GDM1 (cell line): ENCODE results near the gene RPL39L.
"Not testable (repeated sequence)": the region's sequence is repeated elsewhere in the genome, so short reads cannot be mapped to it uniquely, and the experiment has no call there.

Experiments
- DNase-seq: peaks from one replicate; lab custom pipeline; 2025; lab: John Stamatoyannopoulos, UW

Gene RPL39L

DNA sequence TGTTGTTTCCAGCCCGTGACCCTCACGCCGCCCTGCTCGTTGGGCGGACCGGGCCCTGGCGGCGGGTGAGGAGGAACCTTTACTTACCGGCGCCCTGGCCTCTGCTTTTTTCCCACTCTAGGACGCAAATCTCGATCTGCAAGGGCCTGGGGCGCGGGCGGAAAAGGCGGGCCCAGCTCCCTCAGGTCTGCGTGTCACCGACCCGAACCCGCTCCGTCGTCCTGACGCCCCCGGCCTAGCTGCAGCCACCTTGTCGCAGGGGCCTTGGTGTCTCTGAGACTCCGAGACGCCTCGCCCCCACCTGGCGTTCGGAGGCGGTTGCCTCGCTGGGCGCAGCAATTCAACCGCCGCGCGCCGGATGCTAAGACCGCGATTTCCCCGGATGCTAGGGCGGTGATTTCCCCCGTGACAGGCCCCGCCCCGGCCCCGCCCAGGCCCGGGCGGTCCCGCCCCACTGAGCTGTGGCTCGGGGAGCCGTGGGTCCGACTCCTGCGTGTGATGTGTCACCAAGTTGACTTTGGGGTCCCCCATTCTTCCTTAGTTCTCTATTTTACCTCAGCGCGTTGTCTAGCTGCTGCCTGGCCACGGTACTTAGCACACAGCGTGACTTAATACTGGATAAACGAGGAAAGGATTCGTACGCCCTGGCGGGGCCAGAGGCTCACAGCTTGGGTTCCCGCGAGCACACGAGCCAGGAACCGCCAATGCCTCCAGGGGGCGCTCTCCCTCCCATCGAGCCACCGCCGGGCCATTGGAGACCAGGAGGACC is at the start of gene RPL39L:
TSS of gene RPL39L (minus strand) at position 371 of the 769 bp plus-strand sequence. CDS start 18,196 bp downstream, outside the sequence.
- DNase-seq = no peak

DNA sequence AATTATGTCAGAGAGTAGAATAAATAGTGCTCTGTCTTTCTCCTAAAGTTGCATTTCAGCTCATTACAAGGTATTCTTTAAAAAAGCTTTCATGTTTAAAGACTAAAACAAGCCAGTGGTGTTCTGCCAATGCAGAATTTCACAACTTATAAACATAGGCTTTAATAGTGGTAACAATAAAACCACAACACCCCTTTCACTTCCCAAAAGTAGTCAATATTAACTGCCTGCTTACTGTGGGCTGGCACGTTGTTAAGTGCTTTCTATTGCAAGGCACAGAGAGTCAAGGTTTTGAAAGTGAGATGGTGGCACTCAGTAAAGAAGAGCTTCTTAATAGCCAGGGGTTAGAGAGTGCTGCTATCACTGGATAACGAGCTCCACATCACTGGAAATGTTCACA is 49.6 kb upstream of the RPL39L start:
- no peak for DNase-seq

DNA sequence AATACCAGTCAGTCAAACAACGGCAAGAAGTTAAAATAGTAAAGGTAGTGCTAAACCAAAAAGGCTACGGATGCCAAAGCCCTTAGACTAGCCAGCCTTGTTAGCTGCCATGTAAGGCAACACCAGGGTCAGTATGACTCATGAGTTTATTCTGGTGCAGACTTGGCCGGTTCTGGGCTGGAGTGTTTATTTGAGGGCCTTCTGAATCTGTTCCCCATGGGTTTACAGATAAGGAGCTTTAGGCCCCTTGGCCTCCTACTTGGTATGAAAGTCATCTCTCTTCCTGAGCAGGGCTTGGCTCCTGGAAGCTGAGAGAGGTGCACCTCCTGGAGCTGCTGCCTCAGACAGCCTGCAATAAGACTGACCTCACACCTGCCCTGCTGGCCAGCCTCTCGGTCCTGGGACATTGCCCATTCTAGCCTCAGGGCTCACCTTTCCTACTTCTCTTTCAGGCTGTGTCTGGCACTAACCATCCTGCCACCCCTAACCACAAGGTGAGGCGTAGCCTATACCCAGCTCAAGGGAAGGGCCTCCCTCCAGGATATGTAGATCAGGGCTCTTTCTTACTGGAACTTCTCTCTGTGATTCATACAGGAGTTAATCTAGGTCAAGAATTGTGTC is 47.6 kb upstream of the RPL39L start:
- DNase-seq = no peak

DNA sequence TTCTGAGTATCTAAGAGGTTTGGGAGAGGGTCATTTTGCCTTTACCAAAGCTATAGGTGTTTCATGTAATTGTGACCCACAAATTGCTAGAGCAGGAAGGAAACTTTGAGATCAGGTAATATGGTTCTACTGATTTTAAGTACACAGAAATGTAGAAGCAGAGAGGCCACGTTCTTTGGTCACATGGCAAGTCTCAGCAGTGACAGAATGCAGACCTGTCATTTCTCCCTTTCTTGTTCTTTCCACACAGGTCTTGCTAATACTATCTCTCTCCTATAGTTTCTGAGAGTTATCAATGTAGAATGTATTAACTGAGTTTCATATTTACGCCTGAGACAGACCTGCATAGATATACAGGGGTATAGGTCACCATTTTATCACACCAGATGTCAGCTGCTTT is 47.1 kb upstream of the RPL39L start:
- DNase-seq = no peak

DNA sequence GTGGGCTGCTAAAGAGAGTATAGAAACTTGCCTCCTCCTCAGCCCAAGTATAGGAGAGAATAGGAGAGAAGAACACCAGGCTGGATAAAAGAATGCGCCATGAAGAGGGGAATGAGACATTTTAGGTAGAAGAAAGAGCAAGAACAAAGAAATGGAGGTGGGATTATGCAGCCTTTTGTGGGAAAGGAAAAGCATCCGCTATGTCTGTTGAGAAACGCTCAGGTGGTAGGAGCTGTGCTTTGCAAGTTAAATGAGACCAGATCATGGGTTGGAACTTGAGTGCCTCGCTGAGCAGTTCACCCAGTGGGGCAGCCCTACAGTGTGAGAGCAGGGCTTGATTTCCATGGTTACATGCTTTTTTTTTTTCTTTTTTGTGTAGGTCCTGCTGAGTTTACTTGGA is 46.5 kb upstream of the RPL39L start:
- no peak for DNase-seq

DNA sequence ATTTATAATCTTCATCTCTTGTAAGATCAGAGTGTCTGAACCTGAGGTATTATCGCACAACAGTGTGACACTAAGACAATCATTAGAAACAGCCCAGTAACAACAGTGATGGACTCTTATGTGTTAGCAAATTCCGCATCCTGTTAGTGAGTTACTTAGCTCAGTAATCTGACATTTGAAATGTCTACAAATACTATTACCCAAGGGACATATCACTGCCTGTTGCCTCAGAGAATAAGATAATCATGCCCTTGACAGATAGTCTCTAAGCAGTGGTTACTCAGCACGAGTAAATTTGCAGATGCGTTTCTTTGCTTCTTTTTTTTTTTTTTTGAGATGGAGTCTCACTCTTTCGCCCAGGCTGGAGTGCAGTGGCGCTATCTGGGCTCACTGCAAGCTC is 44.6 kb upstream of the RPL39L start:
- DNase-seq = no peak

DNA sequence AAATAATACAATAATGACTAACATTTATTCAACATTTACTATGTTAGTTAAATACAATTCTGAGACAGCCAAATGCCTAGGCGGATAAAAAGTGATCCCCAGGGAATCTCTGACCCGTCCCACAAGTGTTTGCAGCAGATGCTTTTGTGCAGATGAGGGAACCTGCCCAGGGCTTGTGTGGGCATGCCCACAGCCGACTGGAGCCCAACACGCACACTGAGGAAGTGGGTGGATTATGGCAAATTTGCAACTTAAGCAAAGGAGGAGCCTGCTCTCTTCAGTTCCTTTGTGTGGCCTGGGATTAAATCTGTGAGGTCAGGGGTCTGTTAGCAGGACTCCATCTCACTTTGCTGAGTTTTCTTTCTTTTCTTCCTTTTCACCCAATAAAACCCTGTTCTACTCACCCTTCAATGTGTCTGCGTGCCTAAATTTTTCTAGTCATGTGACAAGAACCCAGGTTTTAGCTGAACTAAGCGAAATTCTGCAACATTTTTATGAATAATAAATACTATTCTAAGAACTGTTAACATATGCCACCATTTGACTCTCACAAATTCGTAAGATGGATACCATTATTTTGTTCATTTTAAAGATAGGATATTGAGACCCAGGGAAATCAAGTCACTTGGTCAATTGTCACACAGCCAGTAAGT is 44.0 kb upstream of the RPL39L start:
- DNase-seq = peak; percentile 60

DNA sequence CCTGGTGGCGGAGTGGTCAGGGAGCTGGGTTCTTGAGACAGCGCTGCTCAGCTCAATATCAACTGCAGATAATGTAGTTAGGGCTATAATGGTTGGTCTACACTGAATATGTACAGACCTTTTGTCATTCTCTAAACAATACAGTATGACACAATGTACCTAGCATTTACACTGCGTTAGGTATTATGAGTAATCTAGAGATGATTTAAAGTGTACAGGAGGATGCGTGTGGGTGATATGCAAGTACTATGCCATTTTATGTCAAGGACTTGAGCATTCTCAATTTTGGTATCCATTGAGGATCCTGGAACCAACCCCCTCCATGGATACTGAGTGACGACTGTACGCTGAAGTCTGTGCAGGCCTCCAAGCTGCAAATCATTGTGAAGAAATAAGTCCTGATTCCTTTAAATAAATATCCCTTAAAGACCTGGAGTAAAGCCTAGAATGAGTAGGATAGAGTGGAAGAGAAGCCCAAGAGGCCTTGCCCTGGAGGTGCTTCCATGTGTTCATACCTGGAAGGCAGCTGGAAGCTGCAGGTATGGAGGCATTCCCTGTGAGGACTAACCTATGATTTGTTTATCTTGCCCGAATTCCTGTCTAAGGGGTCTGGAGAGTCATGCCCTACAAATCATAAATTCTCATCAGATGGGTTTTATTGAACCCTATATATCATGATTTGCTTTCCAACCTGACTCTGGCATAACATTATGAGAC is 42.3 kb upstream of the RPL39L start:
- DNase-seq = no peak

DNA sequence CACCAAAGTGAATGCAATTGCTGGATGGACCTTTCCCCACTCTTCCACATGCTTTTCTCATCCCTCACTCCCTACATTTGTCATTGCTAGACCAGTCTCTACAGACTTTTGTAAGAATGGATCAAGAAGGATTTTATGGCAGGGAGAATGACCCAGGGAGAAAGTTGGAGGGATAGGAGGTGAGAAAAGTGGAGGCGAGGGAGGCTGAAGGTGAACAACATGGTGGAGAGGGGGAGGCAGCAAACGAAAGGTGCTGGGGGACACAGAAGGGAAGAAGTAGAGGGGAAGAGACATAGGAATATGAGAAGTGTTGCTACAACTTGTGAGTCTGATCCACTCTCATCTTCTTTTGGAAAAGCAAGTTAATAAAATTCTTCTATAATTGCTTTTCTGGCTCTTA is 33.6 kb upstream of the RPL39L start:
- no peak for DNase-seq

DNA sequence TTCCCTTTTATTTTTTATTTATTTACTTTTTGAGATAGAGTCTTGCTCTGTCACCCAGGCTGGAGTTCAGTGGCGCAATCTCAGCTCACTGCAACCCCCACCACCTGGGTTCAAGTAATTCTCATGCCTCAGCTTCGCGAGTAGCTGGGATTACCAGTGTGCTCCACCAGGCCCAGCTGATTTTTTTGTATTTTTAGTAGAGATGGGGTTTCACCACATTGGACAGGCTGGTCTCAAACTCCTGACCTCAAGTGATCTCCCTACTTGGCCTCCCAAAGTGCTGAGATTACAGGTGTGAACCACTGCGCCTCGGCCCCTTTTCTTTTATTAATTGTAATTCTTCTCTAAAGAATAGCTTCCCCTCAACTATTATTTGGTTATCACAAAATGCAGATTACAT is 31.6 kb upstream of the RPL39L start:
- not testable (repeated sequence) for DNase-seq

DNA sequence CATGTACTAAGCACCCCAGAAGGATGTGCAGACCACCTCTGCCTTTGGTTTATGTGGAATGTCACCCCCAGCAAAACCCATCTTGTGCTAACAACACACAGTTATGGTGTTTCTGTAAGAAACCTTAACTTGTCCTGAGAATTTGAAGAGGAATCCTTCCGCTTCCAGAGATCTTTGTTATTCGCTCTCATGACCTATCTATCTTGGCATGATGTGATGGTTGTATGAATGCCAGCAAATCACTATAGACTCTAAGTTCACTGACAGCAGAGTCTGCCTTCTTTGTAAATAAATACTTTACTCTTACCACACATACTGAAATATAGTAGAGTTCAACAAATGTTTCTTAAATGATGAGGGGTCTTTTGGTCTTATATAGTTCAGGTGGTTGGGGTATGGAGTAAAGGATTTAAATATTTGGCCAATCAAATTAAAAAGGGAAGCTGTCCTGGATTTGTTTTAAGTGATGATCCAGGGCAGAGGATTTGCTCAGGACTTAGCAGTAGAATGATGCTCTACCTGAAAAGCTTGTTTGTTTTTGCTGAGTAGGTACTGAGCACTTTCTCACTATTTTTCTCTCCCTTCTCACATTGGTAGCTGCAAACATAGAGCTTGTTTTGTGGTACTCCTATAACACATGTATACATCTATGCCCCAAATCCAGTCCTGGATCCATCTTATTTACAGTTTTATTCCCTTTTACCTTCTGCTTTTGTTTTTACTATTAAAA is 30.1 kb upstream of the RPL39L start:
- DNase-seq = no peak

DNA sequence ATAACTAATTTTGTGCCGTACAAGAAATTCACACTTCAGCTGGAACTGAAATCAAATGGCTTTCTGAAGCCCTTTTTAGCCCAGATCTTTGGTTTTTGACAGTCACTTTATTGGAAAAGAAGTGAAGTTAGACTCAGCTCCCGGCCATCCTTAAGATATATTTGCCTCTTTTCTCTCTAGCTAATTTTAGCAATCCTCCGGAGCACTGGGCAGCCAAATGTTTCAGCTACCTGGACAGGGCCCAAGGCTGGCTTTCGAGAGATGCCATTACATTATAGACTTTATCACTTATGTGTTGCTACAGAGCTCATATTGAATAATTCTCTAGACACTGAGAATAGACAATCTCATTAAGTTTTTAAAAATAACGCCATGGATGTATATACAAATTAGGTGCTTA is 28.5 kb upstream of the RPL39L start:
- no peak for DNase-seq

DNA sequence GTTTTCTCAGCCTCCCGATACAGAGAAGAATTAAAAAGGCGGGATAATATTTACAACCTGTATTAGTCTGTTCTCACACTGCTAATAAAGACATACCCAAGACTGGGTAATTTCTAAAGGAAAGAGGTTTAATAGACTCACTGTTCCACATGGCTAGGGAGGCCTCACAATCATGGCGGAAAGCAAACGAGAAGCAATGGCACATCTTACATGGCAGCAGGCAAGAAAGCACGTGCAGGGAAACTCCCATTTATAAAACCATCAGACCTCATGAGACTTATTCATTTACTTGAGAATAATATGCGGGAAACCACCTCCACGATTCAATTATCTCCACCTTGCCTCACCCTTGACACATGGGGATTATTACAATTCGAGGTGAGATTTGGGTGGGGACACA is 27.5 kb upstream of the RPL39L start:
- DNase-seq = no peak

DNA sequence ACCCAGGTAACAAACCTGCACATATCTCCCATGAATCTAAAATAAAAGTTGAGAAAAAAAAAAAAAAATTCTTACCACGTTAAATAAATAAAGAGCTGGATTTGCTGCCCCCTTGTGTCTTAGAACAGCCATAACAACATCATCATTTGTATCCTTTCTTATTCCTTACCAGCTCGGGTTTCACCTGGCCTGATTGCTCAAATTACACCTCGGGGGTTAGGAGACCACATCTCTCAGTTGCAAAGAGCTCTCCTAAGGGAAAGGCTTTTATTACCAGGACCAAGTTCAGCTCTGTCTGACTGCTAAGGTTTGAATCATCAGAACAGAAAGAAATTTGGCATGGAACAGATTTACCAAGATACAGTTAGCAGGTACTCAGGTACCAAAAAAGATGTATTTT is 25.8 kb upstream of the RPL39L start:
- DNase-seq = no peak

DNA sequence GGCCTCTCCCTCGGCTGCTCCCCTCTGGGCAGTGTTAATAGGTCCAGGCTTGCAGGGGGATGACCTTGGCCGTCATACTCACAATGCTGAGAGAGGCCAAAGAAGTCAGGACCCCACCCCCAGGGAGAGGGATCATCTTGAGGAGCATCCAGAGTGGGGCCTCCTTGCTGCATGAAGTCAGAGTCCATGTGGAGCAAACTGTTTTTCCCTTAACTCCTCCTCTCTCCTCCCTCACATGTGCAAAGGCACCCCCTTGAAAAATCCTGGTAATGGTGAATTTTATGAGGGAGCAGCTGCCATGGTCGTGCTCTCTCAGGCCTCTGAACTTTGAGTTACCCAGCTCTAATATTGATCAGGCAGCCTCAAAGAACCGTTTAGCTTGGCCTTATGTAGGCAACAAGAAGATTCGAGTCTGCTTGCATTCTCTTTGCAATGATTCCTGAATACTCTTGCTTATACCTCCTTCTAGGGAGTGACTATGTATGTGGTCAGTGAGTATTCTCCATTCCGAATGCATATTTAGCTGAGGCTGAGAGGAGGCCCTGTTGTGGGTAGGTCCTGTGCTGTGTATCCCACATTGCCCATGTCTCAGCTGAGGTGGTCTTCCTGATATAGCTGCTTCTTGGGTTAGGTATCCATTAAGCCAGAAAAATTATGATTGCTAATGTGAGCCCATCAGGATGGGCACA is 23.1 kb upstream of the RPL39L start:
- no peak for DNase-seq

DNA sequence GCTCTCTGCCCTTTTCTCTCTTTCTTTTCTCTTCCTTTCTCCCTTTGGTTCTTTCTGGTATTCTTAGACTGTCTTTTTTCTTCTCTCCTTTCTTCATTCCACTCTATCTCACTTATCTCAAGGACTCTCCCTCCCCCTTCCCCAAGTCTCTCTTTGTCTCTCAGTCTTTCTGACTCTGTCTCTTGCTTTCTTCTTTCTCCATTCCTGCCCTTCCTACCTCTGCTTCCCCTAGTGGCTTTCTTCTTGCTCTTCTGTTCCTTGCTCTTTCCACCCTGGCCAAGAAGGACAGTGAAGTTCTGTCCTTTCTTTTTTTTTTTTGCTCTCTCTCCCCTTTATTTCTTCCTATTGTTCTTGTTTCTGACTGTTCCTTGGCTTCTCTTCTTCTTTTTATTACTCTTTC is 22.3 kb upstream of the RPL39L start:
- DNase-seq = no peak

DNA sequence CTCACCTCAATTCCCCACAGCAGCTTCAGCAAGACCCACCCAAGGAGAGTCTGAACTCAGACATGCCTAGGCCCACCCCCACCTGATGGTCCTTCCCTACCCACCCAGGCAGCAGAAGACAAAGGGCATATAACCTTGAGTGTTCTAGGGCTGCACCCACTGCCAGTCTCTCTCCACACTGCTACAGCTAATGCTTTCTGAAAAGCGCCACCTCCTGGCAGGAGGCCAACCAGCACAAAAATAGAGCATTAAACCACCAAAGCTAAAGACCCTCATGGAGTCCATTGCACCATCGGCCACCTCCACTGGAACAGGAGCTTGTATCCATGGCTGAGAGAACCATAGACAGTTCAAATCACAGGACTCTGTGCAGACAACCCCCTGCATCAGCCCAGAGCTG is 11.3 kb upstream of the RPL39L start:
- DNase-seq = no peak

DNA sequence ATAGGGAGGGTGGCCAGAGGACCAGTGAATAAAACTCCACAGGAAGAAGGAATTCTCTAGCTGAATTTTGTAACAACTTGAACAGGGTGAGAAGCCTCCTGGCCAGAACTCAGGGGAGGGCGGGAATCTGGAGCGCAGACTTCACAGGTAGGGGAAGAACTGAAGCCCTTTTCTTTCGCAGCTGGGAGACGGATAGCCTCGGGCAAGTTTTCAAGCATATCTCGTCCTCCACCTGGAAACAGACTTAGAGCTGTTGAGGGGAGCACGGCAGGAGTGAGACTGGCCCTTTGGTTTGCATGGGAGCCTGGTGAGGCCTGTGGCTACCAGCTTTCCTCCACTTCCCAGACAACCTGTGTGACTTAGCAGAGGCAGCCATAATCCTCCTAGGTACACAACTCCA is 10.9 kb upstream of the RPL39L start:
- DNase-seq = no peak

DNA sequence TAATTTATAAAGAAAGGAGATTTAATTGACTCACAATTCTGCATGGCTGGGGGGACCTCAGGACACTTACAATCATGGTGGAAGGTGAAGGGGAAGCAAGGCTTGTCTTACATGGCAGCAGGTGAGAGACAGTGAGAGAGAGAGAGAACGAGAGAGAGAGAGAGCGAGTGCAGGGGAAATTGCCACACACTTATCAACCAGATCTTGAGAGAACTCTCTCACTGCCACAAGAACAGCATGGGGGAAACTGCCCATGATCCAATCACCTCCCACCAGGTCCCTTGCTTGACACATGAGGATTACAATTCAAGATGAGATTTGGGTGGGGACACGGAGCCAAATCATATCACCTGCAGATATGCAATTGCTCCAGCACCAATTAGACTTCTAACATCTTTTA is 7.1 kb upstream of the RPL39L start:
- DNase-seq = no peak

DNA sequence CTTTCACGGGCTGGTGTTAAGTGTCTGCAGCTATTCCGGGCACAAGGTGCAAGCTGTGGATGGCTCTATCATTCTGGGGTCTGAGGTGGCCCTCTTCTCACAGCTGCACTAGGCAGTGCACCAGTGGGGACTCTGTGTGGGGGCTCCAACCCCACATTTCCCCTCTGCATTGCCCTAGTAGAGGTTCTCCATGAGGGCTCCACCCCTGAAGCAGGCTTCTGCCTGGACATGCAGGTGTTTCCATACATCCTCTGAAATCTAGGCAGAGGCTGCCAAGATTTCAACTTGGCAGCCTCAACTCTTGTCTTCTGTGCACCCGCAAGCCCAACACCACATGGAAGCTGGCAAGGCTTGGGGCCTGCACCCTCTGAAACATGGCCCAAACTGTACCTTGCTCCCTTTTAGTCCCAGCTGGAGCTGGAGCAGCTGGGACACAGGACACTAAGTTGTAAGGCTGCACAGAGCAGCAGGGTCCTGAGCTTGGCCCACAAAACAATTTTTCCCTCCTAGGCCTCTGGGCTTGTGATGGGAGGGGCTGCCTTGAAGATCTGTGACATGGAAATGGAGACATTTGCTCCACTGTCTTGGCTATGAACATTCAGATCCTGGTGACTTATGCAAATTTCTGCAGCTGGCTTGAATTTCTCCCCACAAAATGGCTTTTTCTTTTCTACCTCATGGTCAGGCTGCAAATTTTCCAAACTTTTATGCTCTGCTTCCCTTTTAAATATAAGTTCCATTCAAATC is 6.0 kb upstream of the RPL39L start:
- DNase-seq = no peak

DNA sequence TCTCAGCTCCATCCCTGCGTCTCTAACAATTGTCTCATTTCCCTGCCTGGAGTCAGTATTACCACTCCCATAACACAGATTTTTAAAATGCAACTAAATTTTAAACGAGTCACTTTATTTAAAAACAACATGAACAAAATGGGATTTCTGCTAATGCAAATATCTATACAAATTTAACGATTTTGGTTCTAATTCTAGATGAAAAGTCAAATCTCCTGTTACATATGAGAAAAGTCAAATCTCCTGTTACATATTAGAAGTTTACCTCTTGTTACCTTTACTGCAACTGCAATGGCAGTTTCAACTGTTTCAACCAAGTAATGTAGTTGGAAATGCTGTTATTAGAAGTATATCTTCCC is 578 bp upstream of the RPL39L start:
- DNase-seq = no peak
